ENCODE results near the gene GSTM1.

- TF ChIP-seq CTCF (conservative IDR thresholded peaks at IDR 0.05; ENCODE audit: low read depth, low read length) (no peak), EZH2 (IDR thresholded peaks at IDR 0.05; ENCODE audit: low read length, unreplicated experiment) (no peak), EZH2phosphoT487 (IDR thresholded peaks at IDR 0.05; ENCODE audit: borderline replicate concordance, low read length) (no peak)
Observed at GRCh38 chr1:109689844-109690405, 2.3 kb downstream of the GSTM1 start.

Measured in PC-3 (cell line).